PC-3 (cell line): ENCODE measurements around the gene KCNQ1. TPM values are rescaled to one million over a fixed set of nuclear protein-coding genes. Genes with fewer than 3 reads are reported as not detected.

Experiments
- ATAC-seq: fragments of 200-7000 bp; cut with Tn5 transposase; 2 replicates; pipeline ENCODE4 v1.9.1; 2020; ENCODE audit warnings: mild to moderate bottlenecking, moderate library complexity
- BruUV-seq: library from RNA; stranded (reverse); fragments of 400-500 nt; replicated peaks from 2 replicates; lab custom pipeline; 2021; lab: Mats Ljungman, UMichigan
- CTCF ChIA-PET: fragments of 300-600 bp; sonication (Branson Sonifier 250); formaldehyde crosslinking; loops from one replicate; lab custom pipeline; 2022; ENCODE audit warnings: antibody characterized with exemption; lab: Charles Lee
- POLR2A ChIA-PET: fragments of 300-600 bp; sonication (Branson Sonifier 250); formaldehyde crosslinking; loops from one replicate; lab custom pipeline; 2022; ENCODE audit warnings: antibody characterized with exemption; ENCODE audit not compliant: unreplicated experiment; lab: Charles Lee
- DNase-seq: peaks from one replicate; pipeline ENCODE4 v3.0.0-alpha.2; 2015
- H2AFZ ChIP-seq: fragments of 300-600 bp; sonication (generic); 2 replicates; pipeline ENCODE4 v1.6.0; 2016; ENCODE audit warnings: antibody characterized with exemption, low read length
- H3F3A ChIP-seq: fragments of 300-600 bp; sonication (generic); one replicate; pipeline ENCODE4 v1.6.0; 2017; ENCODE audit warnings: antibody characterized with exemption, low read length, control low read depth, mild to moderate bottlenecking; ENCODE audit not compliant: unreplicated experiment
- H3K27ac ChIP-seq: fragments of 300-600 bp; sonication (generic); 2 replicates; pipeline ENCODE4 v1.5.1; 2016; ENCODE audit warnings: mild to moderate bottlenecking, low read length
- H3K27me3 ChIP-seq: fragments of 300-600 bp; sonication (generic); 2 replicates; pipeline ENCODE4 v1.6.1; 2016; ENCODE audit warnings: low read length, mixed read lengths
- H3K36me3 ChIP-seq: fragments of 300-600 bp; sonication (generic); 2 replicates; pipeline ENCODE4 v1.6.1; 2016; ENCODE audit warnings: low read depth, mixed run types, low read length, mixed read lengths
- H3K4me1 ChIP-seq: fragments of 300-600 bp; sonication (generic); 2 replicates; pipeline ENCODE4 v1.5.1; 2016; ENCODE audit warnings: low read length; ENCODE audit not compliant: insufficient read depth
- H3K4me2 ChIP-seq: fragments of 300-600 bp; sonication (generic); 2 replicates; pipeline ENCODE4 v1.6.0; 2016; ENCODE audit warnings: low read length
- H3K4me3 ChIP-seq: fragments of 300-600 bp; sonication (generic); 2 replicates; pipeline ENCODE4 v1.5.1; 2016; ENCODE audit warnings: mild to moderate bottlenecking, low read length, mixed read lengths
- H3K79me2 ChIP-seq: fragments of 300-600 bp; sonication (generic); 2 replicates; pipeline ENCODE4 v1.6.1; 2017; ENCODE audit warnings: low read length, mixed read lengths
- H3K9ac ChIP-seq: fragments of 300-600 bp; sonication (generic); 2 replicates; pipeline ENCODE4 v1.6.0; 2016; ENCODE audit warnings: mild to moderate bottlenecking, low read length
- H3K9me2 ChIP-seq: fragments of 300-600 bp; sonication (generic); replicated peaks from 2 replicates; pipeline ENCODE4 v1.6.1; 2016; ENCODE audit warnings: mixed run types, low read length, mixed read lengths
- H3K9me3 ChIP-seq: fragments of 300-600 bp; sonication (generic); 2 replicates; pipeline ENCODE4 v1.6.1; 2016; ENCODE audit warnings: low read length, mixed read lengths
- H4K20me1 ChIP-seq: fragments of 300-600 bp; sonication (generic); 2 replicates; pipeline ENCODE4 v1.6.1; 2016; ENCODE audit warnings: low read length, mixed read lengths
- CTCF ChIP-seq: fragments of 300-600 bp; sonication (generic); conservative IDR thresholded peaks from 2 replicates; pipeline ENCODE4 v1.5.1; 2017; ENCODE audit warnings: antibody characterized with exemption, low read depth, mild to moderate bottlenecking, low read length
- EZH2 ChIP-seq: fragments of 300-600 bp; sonication (generic); IDR thresholded peaks from one replicate; pipeline ENCODE4 v1.6.1; 2017; ENCODE audit warnings: antibody characterized with exemption, mild to moderate bottlenecking, low read length; ENCODE audit not compliant: unreplicated experiment
- EZH2phosphoT487 ChIP-seq: fragments of 300-600 bp; sonication (generic); IDR thresholded peaks from 2 replicates; pipeline ENCODE4 v1.6.1; 2018; ENCODE audit warnings: mild to moderate bottlenecking, antibody characterized with exemption, low read length, borderline replicate concordance
- intact Hi-C: fragments of 100-400 bp; cut with micrococcal nuclease; formaldehyde crosslinking; loops from 2 replicates; pipeline ENCODE4 v1.9.0; 2023
- total RNA-seq: library from RNA; depleted of rRNA; stranded (reverse); fragments of >200 nt; gene quantifications from 2 replicates; pipeline ENCODE4 v1.2.3, GENCODE V29; 2014

KCNQ1 gene
- total RNA-seq, 1 experiment from 2014 or later = 0.40 TPM

GRCh38 chr11:2810411-2811205 is 365.8 kb downstream of the KCNQ1 start:
- ATAC-seq (no peak), DNase-seq (no peak)
- Histone ChIP-seq H3K27me3 (no peaks in the 10 kb centered on the region), H4K20me1 (no peaks in the 10 kb centered on the region), H2AFZ (no peak overlapping the region), H3K9me3 (no peaks in the 10 kb centered on the region), H3K79me2 (no peaks in the 10 kb centered on the region), H3F3A (no peaks in the 10 kb centered on the region), H3K4me3 (no peak overlapping the region), H3K4me1 (0 out of 2 replicates have a peak, but pooled peaks cover 3% of the 10 kb centered on the region), H3K36me3 (no peaks in the 10 kb centered on the region), H3K27ac (no peak overlapping the region), H3K9me2 (no peaks in the 10 kb centered on the region), H3K4me2 (no peak overlapping the region), H3K9ac (no peak overlapping the region)
- intact Hi-C loops = no loop called here
- ChIA-PET CTCF (no interaction called here), POLR2A (no interaction called here)
- no peak for TF ChIP-seq CTCF
- TF ChIP-seq EZH2phosphoT487 = no peak
- TF ChIP-seq EZH2 = no peak
- no TSS peak for BruUV-seq

GRCh38 chr11:2811206-2812091 is 366.6 kb downstream of the KCNQ1 start:
- Histone ChIP-seq H3K9me2 (no peaks in the 10 kb centered on the region), H2AFZ (no peak overlapping the region), H3K27me3 (no peaks in the 10 kb centered on the region), H3K9ac (no peak overlapping the region), H3K4me1 (0 out of 2 replicates have a peak, but pooled peaks cover 3% of the 10 kb centered on the region), H3K36me3 (no peaks in the 10 kb centered on the region), H4K20me1 (no peaks in the 10 kb centered on the region), H3K9me3 (no peaks in the 10 kb centered on the region), H3K79me2 (no peaks in the 10 kb centered on the region), H3K4me3 (no peak overlapping the region), H3F3A (no peaks in the 10 kb centered on the region), H3K4me2 (no peak overlapping the region), H3K27ac (no peak overlapping the region)
- CTCF ChIA-PET = no interaction called here
- intact Hi-C loops = no loop called here
- TF ChIP-seq EZH2 = no peak
- no peak for ATAC-seq
- BruUV-seq = no TSS peak
- DNase-seq = no peak
- POLR2A ChIA-PET = no interaction called here

- H4K20me1 ChIP-seq = no peaks in the 10 kb centered on the region
- H3K27ac ChIP-seq = no peak overlapping the region
- H3K9me2 ChIP-seq = no peaks in the 10 kb centered on the region
- intact Hi-C loops = no loop called here
- no peaks in the 10 kb centered on the region for H3K36me3 ChIP-seq
- no TSS peak for BruUV-seq
- no peaks in the 10 kb centered on the region for H3K9me3 ChIP-seq
- TF ChIP-seq EZH2 (no peak), CTCF (no peak), EZH2phosphoT487 (no peak)
- H3K79me2 ChIP-seq = no peaks in the 10 kb centered on the region
- H3K4me3 ChIP-seq = no peak overlapping the region
- H3K4me1 ChIP-seq = no peaks in the 10 kb centered on the region
- no peak overlapping the region for H3K9ac ChIP-seq
- ChIA-PET POLR2A (no interaction called here), CTCF (no interaction called here)
- H3K4me2 ChIP-seq = no peak overlapping the region
- no peak for DNase-seq
- no peak overlapping the region for H2AFZ ChIP-seq
- H3K27me3 ChIP-seq = no peaks in the 10 kb centered on the region
- no peak for ATAC-seq
- H3F3A ChIP-seq = no peaks in the 10 kb centered on the region
Observed at GRCh38 chr11:2812371-2812991, 367.7 kb downstream of the KCNQ1 start.
